ENCODE measurements around the gene MBD3L2B. TPM values are rescaled to one million over a fixed set of nuclear protein-coding genes. Genes with fewer than 3 reads are reported as not detected.
A peak's percentile ranks its signal among the peaks of the same experiment; 100 is the strongest.
"Not testable (repeated sequence)": the region's sequence is repeated elsewhere in the genome, so short reads cannot be mapped to it uniquely, and the experiment has no call there.

MBD3L2B gene
- not detected in 2 replicates for total RNA-seq (ENCODE audit: low replicate concordance)

DNA sequence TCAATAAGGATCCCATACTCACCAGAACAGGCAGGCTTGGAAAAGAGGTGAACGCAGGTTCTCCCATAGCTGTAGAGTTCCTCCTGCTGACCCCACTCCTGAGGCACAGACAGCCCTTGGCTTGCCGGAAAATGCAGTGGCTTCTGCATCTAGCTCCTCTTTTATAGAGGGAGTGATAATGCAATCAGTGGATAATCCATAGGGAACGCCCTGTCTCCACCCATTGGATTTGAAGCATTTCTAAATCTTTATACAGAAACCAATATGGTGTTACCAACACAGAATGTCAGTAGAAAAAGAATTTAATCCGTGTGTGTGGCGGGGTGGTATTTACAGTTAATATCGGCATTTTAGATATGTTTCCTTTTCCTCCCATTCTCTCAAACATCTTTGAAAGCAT, at the start of gene MBD3L2B:
Gene MBD3L2B, minus strand, starts transcription at position 101 of the 400 bp plus-strand sequence. Its CDS starts 34 bp downstream, at position 67.
- not testable (repeated sequence) for H3K36me3 ChIP-seq; H3K9me3 Mint-ChIP-seq; H3K79me2 ChIP-seq (ENCODE audit: low read depth); H2AFZ ChIP-seq (replicated peaks); H3K4me1 ChIP-seq; H3K27me3 ChIP-seq; H3K4me2 ChIP-seq; H4K20me1 ChIP-seq (ENCODE audit: low read depth); H3K27ac ChIP-seq; H3K27me3 Mint-ChIP-seq (ENCODE audit: insufficient read depth, low read depth); H3K36me3 Mint-ChIP-seq; H3K9ac ChIP-seq; H3K4me3 Mint-ChIP-seq; H3K9me3 ChIP-seq (ENCODE audit: low read depth); H3K4me1 Mint-ChIP-seq; DNase-seq (ENCODE audit: low spot score); H3K27ac Mint-ChIP-seq; H3K4me3 ChIP-seq; H3F3A ChIP-seq (ENCODE audit: low read depth)

DNA sequence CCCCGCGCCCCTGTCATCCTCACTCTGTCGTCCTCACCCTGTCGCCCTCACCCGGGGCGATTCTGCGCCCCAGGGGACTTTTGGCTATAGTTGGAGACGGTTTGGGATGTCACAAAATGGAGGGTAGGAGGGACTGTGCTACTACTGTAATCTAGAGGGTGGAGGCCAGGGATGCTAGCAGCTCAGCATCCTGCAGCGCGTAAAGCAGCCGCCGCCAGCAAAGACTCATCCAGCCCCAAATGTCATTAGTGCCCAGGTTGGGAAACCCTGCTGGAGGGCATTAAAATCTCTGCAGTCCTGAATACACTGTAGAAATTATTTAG, 48.6 kb upstream of the MBD3L2B start:
- Histone ChIP-seq H3K4me2 (peak overlapping the region; percentile 98), H2AFZ (replicated peaks) (peak overlapping the region; percentile 100), H3K36me3 (peaks cover 4% of the 10 kb centered on the region), H3K9me3 (ENCODE audit: low read depth) (peaks cover 5% of the 10 kb centered on the region), H3K27ac (no peak overlapping the region), H3K79me2 (ENCODE audit: low read depth) (peaks cover 16% of the 10 kb centered on the region), H3K9ac (peak overlapping the region; percentile 60), H3K4me1 (peaks cover 3% of the 10 kb centered on the region), H3F3A (ENCODE audit: low read depth) (peaks cover 5% of the 10 kb centered on the region), H3K27me3 (no peaks in the 10 kb centered on the region), H3K4me3 (peak overlapping the region; percentile 98), H4K20me1 (ENCODE audit: low read depth) (peaks cover 4% of the 10 kb centered on the region)
- no peak for DNase-seq (ENCODE audit: low spot score)
- Mint-ChIP-seq H3K4me1 (peaks cover 3% of the 10 kb centered on the region), H3K27ac (no peak overlapping the region), H3K36me3 (peaks cover 24% of the 10 kb centered on the region), H3K27me3 (ENCODE audit: insufficient read depth, low read depth) (peaks cover 7% of the 10 kb centered on the region), H3K4me3 (peak overlapping the region; percentile 97), H3K9me3 (peaks cover 23% of the 10 kb centered on the region)
- TF ChIP-seq EZH2 (IDR thresholded peaks at IDR 0.05): no peak
- TF ChIP-seq, protein P1, sequence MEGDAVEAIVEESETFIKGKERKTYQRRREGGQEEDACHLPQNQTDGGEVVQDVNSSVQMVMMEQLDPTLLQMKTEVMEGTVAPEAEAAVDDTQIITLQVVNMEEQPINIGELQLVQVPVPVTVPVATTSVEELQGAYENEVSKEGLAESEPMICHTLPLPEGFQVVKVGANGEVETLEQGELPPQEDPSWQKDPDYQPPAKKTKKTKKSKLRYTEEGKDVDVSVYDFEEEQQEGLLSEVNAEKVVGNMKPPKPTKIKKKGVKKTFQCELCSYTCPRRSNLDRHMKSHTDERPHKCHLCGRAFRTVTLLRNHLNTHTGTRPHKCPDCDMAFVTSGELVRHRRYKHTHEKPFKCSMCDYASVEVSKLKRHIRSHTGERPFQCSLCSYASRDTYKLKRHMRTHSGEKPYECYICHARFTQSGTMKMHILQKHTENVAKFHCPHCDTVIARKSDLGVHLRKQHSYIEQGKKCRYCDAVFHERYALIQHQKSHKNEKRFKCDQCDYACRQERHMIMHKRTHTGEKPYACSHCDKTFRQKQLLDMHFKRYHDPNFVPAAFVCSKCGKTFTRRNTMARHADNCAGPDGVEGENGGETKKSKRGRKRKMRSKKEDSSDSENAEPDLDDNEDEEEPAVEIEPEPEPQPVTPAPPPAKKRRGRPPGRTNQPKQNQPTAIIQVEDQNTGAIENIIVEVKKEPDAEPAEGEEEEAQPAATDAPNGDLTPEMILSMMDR (IDR thresholded peaks at IDR 0.05): no peak

DNA sequence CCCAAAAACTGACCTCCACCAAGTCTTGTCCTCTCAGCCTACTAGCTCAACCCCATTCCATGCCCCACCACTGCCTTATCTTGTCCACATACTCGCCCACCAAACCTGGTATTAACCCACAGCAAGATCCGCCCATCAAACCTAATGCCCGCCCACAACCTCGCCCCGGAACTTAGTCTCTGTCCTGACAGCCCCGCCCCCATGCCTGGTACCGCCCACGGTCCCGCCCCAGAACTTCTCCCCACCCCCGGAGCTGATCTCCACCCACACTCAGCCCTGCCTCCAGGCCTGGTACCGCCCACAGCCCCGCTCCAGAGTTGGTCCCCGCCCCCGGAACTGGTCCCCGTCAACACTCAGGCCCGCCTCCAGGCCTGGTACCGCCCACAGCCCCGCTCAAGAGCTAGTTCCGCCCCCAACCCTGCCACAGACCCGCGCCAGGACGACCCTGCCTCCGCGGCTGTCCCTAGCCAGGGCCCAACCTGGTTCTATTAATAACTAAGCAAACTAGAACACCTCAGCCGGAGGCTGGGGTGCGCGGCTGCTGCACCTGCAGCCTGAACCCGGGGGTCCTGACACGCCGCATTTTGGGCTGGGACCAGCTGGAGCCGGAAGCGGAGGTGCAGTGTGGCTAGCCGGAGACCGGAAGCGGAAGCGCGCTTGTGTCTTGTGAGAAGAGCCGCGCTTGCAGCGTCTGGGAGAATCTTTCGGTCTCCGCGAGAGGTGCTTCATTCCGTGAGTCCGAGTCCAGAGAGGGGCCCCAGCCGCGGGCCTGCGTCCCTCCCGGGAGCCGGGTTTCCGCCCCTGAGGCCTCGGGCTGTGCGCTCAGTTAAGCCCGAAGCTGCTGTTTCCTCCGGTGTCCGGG, 48.0 kb upstream of the MBD3L2B start, which contains the start of gene ZNF557:
Gene ZNF557, plus strand, starts transcription at position 662 of the 862 bp plus-strand sequence. CDS start 5,372 bp downstream, outside the sequence.
- peaks cover 4% of the 10 kb centered on the region for H3K36me3 ChIP-seq
- Mint-ChIP-seq H3K27ac (peak within 1 kb of the TSS; percentile 54), H3K36me3 (peaks cover 22% of the 10 kb centered on the region), H3K9me3 (peaks cover 20% of the 10 kb centered on the region), H3K27me3 (ENCODE audit: insufficient read depth, low read depth) (peaks cover 9% of the 10 kb centered on the region), H3K4me1 (peaks cover 3% of the 10 kb centered on the region), H3K4me3 (peak within 1 kb of the TSS; percentile 97)
- H3K27ac ChIP-seq: no peak within 1 kb of the TSS
- DNase-seq (ENCODE audit: low spot score): peak; percentile 98
- H3K9me3 ChIP-seq (ENCODE audit: low read depth): peaks cover 5% of the 10 kb centered on the region
- peak within 1 kb of the TSS; percentile 98 for H3K4me2 ChIP-seq
- peak within 1 kb of the TSS; percentile 98 for H3K4me3 ChIP-seq
- H3K27me3 ChIP-seq: no peaks in the 10 kb centered on the region
- TF ChIP-seq EZH2phosphoT487 (IDR thresholded peaks at IDR 0.05): no peak
- TF ChIP-seq, protein P1 (IDR thresholded peaks at IDR 0.05): no peak
- peak within 1 kb of the TSS; percentile 60 for H3K9ac ChIP-seq
- peak within 1 kb of the TSS; percentile 100 for H2AFZ ChIP-seq (replicated peaks)
- H3F3A ChIP-seq (ENCODE audit: low read depth): peaks cover 5% of the 10 kb centered on the region
- peaks cover 16% of the 10 kb centered on the region for H3K79me2 ChIP-seq (ENCODE audit: low read depth)
- H3K4me1 ChIP-seq: peaks cover 3% of the 10 kb centered on the region
- H4K20me1 ChIP-seq (ENCODE audit: low read depth): peaks cover 4% of the 10 kb centered on the region

DNA sequence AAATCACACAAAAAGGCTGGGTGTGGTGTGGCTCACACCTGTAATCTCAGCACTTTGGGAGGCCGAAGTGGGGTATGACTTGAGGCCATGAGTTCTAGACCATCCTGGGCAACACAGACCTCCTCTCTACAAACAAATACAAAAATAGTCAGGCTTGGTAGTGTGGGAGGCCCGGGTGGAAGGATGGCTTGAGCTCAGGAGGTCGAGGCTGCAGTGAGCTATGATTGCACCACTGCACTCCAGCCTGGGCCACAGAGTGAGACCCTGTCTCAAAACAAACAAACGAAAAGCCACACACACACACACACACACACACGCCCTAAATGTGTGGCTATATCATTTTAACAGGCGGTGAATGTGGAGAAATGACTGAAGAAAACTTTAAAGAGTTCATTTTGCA, 47.4 kb upstream of the MBD3L2B start:
- Mint-ChIP-seq H3K9me3 (peaks cover 18% of the 10 kb centered on the region), H3K27ac (peak overlapping the region; percentile 54)
- H3K27ac ChIP-seq: no peak overlapping the region

More for the DNA sequence above, 47.4 kb upstream of the MBD3L2B start:
- peaks cover 4% of the 10 kb centered on the region for H3K36me3 ChIP-seq
- H4K20me1 ChIP-seq (ENCODE audit: low read depth): peaks cover 4% of the 10 kb centered on the region
- no peak for TF ChIP-seq EZH2 (IDR thresholded peaks at IDR 0.05)
- TF ChIP-seq, protein P1 (IDR thresholded peaks at IDR 0.05): no peak
- TF ChIP-seq EZH2phosphoT487 (IDR thresholded peaks at IDR 0.05): no peak
- peaks cover 3% of the 10 kb centered on the region for H3K4me1 ChIP-seq
- H3K4me1 Mint-ChIP-seq: peaks cover 3% of the 10 kb centered on the region
- H3K4me3 Mint-ChIP-seq: peak overlapping the region; percentile 97
- H2AFZ ChIP-seq (replicated peaks): peak overlapping the region; percentile 78
- H3K4me2 ChIP-seq: peak overlapping the region; percentile 98
- peaks cover 18% of the 10 kb centered on the region for H3K36me3 Mint-ChIP-seq
- peak overlapping the region; percentile 98 for H3K4me3 ChIP-seq
- no peak for DNase-seq (ENCODE audit: low spot score)
- peaks cover 5% of the 10 kb centered on the region for H3F3A ChIP-seq (ENCODE audit: low read depth)
- peaks cover 16% of the 10 kb centered on the region for H3K79me2 ChIP-seq (ENCODE audit: low read depth)
- H3K9me3 ChIP-seq (ENCODE audit: low read depth): peaks cover 5% of the 10 kb centered on the region
- no peak overlapping the region for H3K9ac ChIP-seq
- H3K27me3 Mint-ChIP-seq (ENCODE audit: insufficient read depth, low read depth): peaks cover 10% of the 10 kb centered on the region
- no peaks in the 10 kb centered on the region for H3K27me3 ChIP-seq

Data from neural progenitor cell (in vitro differentiated cells).